ENCODE results near the gene RAB43. TPM values are rescaled to one million over a fixed set of nuclear protein-coding genes. Genes with fewer than 3 reads are reported as not detected.
"Not testable (repeated sequence)": the region's sequence is repeated elsewhere in the genome, so short reads cannot be mapped to it uniquely, and the experiment has no call there.

The RAB43 gene
- 7.3 TPM for polyA plus RNA-seq (2013, experiment 1 of 2; ENCODE audit: insufficient read length)
- polyA plus RNA-seq (2013, experiment 2 of 2; ENCODE audit: insufficient read length): 9.3 TPM

DNA sequence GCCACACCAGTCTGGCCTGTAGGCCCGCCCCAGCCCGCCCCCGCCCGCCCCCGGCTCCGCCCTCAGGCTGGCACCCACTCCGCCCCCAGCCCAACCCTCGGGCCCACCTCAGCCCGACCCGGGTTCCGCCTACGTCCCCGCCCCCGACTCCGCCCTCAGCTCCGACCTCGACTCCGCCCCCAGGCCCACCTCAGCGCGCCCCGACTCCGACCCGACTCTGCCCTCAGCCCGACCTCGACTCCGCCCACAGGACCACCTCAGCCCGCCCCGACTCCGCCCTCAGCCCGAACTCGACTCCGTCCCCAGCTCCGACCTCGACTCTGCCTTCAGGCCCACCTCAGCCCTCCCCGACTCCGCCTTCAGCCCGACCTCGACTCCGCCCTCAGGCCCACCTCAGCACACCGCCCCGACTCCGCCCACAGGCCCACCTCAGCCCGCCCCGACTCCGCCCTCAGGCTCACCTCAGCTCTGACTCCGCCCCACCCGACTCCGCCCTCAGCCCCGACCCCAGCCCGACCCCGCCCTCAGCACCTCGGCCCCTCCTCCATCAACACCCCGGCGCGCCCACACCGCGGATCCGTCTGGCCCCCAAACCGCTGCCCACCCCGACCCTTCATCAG, at the start of gene RAB43:
RAB43 (minus strand) TSS at position 13 of the 620 bp plus-strand sequence. CDS start 315 bp downstream, outside the sequence.
- peak; percentile 84 for DNase-seq

- DNase-seq: no peak
Observed at GRCh38 chr3:129166579-129167332, 45.2 kb upstream of the RAB43 start.

DNA sequence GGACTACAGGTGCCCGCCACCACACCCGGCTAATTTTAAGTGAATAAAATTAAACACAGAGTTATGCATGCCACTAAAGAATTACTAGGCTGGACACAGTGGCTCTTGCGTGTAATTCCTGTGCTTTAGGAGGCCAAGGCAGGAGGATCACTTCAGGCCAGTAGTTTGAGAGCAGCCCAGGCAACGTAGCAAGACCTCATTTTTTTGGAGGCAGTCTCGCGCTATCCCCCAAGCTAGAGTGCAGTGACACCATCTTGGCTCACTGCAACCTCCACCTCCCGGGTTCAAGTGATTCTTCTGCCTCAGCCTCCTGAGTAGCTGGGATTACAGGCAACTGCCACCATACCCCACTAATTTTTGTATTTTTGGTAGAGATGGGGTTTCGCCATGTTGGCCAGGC, 44.0 kb upstream of the RAB43 start:
- DNase-seq: not testable (repeated sequence)

GRCh38 chr3:129164500-129164899, 42.9 kb upstream of the RAB43 start:
- no peak for DNase-seq

GRCh38 chr3:129162729-129163579, 41.4 kb upstream of the RAB43 start:
- DNase-seq: no peak

GRCh38 chr3:129161860-129162271, 40.3 kb upstream of the RAB43 start:
- DNase-seq: no peak

DNA sequence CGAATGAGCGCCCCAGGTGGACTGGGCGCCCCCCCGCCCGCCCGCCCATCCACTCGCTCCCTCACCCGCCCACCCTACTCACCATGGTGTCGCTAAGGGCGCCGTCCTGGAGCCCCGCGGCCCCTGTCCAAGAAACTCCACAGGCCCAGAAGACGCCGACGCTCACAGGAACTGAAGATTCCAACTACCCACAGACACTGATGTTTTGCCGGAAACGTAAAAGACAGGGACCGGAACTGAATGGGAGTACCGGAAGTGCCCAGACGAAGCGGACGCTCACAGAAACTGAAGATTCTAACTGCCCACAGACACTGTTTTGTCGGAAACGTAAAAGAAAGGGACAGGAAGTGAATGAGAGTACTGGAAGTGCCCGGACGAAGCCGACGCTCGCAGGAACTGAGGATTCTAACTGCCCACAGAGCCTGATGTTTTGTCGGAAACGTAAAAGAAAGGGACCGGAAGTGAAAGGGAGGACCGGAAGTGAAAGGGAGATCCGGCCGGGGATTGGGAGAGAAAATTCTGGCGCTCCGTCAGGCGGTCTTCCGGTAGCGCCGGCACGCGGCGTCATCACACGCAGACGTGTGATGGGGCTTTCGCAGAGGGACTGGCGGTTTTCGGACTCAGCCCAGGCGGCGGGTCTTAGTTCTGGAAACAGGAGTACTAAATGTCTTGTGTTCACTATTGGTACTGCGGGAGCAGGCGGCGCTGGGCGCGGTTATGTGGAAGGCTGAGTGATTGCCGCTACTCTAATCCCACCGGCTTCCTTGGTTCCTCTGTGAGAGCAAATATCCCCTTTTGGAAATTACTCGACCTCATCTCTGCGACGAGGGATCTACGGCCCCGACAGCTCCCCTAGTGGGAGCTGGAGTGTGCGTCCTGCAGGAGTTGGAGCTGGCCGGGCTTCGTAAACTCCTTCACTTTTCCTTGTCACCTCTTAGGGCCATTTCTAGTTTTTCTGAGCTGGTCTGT, 39.6 kb upstream of the RAB43 start, which contains the start of gene ISY1:
ISY1 (minus strand) TSS at position 173 of the 969 bp plus-strand sequence; CDS start at position 85, 88 bp downstream.
- peak; percentile 97 for DNase-seq

GRCh38 chr3:129144786-129145185, 23.2 kb upstream of the RAB43 start:
- DNase-seq: no peak

GRCh38 chr3:129141011-129141410, 19.4 kb upstream of the RAB43 start:
- DNase-seq: not testable (repeated sequence)

DNA sequence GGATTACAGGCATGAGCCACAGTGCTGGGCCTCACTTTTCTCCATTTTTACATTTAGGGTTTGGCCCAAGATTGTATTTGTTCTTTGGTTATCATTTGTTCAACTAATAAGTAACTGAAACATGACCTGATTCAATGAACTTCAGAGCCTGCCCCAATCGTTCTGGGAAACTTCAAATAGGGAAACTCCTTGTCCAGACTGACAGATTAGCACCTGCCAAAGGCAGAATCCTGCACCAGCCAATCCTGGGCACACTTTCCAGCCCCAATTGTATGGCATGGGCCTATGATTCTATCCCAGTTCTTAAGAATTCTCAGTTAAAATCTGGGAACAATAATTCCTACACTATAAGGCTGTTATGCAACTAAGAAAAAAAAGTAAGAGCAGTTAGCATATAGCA, 18.3 kb upstream of the RAB43 start:
- no peak for DNase-seq

- DNase-seq: not testable (repeated sequence)
Observed at GRCh38 chr3:129136275-129136674, 14.7 kb upstream of the RAB43 start.

DNA sequence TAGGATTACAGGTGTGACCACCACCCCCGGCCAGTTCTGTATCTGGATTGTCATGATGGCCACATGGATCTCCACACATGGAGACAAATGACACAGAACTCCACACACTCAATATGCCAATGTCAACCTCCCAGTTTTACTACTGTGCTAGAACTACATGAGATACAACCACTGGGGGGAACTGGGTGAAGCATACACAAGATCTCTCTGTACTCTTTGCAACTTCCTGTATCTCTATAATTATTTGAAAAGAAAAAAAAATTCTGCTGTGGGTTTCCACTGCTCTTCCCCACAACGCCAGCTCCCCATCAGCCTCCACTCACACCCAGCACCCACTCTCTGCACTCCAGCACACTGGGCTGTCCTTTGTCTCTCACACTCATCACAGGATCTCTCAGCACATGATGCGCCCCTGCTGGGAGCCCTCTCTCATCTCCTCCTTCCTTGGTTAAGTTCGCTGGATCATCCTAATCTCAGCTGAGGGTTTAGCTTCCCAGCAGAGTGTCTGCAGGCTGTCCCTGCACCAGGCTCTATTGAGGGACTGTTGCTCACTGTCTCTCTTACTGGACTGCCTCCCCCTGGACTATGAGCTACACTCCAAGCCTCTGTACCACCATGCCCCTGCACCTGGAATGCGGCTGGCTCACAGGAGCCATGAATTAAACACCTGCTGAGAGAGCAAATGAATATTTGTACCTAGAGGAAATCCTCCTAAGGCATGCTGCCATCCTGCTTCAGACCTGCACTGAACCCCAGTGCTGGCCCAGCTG, 10.7 kb upstream of the RAB43 start:
- no peak for DNase-seq

GRCh38 chr3:129131465-129132088, 10.0 kb upstream of the RAB43 start:
- no peak for DNase-seq

DNA sequence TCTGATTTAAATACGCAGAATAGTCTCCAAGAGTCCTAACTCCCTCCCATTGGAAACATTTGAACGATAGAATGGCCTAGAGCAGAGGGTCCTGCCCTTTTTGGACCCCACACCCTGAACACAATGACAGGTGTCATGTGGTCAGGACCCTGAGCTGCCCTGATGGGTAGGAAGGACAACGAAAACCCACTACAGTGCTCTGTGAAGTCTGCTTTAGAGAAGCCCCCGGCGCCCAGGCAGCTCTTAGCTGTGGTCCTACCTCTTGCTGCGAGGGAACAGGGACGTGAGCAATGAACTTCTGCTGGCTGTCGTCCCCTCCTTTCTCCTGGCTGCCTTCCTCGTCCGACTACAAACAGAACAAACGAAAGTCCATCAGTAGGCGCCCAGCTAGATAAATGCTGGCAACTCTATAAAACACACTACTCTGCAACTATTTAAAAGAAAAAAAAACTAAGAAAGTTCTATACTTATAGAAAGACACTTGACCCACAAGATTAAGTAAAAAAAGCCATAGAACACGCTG, 8.7 kb upstream of the RAB43 start:
- DNase-seq: no peak

DNA sequence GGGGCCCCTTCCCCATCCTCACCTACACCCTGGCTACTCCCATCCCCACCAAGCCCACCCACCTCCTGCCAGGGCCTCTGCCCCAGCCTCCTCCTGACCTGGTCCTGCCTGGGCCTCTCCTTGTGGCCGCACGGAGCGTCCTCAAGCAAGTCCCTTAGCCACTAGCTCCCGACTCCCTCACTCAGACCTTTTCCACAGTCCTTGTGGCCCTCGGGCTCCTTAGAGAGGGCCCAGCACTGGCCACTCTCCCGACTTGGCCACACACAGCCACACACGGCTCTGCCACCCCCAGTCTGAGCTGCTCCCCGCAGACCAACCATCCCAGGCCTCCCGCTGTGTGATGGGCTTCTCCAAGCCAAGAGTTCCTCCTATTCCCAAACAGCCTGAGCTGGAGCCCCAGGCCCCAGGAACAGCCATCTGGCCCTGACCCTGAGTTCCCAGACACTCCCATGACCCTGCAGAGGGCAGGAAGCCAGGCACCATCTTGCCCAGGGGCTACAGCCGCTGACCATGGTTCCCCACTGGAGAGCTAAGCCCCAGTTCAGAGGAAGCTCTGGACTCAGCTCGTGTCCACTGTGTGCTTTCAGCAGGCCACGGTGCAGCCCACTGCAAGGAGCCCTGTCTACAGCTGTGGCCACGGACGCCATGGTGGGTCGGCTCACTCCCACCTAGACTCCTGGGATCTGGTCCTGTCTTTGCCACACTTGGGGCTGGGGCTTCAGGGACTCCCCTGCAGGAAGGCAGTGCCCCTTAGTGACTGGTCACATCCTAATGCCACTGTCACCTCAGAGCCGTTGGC, 7.0 kb upstream of the RAB43 start:
- no peak for DNase-seq

GRCh38 chr3:129126726-129127280, 5.2 kb upstream of the RAB43 start:
- no peak for DNase-seq

DNA sequence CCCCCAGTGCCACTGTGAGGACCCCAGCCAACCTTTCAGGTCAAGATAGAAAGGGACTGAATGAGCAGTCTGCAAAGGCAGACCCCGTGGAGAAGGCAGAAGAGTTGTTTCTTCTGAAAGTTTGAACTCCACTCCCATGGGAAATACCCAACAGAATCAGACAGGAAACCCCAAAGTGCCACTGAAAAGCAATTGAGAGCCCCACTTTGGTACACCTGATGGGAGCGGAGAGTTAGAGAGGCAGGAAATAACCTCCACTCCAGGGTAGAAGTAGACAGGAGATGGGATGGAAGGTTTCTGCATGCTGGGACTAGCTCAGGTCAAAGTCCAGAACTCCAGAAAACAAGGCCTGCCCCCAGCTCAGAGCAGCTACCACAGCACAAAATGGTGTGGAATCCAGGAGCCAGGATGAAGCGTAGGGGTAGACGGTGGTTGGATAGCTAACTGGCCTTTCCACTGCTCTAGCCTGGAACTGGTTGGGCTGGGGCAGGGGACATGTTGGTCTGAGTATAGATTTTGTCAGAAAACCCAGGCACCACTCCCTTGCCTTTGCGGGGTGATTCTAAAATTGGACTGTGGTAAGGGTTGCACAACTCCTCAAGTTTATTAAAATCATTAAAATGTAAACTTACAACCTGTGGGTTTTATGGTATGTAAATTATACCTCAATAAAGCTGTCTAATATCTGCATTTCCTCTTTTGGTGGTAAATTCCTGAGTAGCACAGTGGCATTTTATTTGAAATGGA, 1.9 kb upstream of the RAB43 start:
- peak; percentile 27 for DNase-seq

GRCh38 chr3:129122412-129123011, 908 bp upstream of the RAB43 start:
- DNase-seq: no peak

Measured in fibroblast of skin of scalp (primary cell).